D721Med (cell line): ENCODE data around the gene AUTS2.

Experiments
- DNase-seq: peaks from one replicate; pipeline ENCODE4 v3.0.0; 2011; ENCODE audit warnings: low spot score; ENCODE audit not compliant: insufficient read length
- FAIRE-seq: peaks from 2 replicates; lab custom pipeline; 2011; peaks lifted over from hg19 to GRCh38; lab: Jason Lieb, UNC
- CTCF ChIP-seq: IDR thresholded peaks from 2 replicates; pipeline ENCODE4 v1.5.1; 2012; ENCODE audit warnings: mild to moderate bottlenecking, control low read depth; ENCODE audit not compliant: insufficient read depth; ENCODE audit errors: missing control alignments

Gene AUTS2

GRCh38 chr7:69708857-69709256, 110.6 kb downstream of the AUTS2 start:
- FAIRE-seq (no peak), DNase-seq (no peak)
- no peak for TF ChIP-seq CTCF

- DNase-seq (no peak), FAIRE-seq (no peak)
- no peak for TF ChIP-seq CTCF
These were observed 112.6 kb downstream of the AUTS2 start for GRCh38 chr7:69710768-69711438.

GRCh38 chr7:69714886-69715576, 116.8 kb downstream of the AUTS2 start:
- DNase-seq (no peak), FAIRE-seq (no peak)
- TF ChIP-seq CTCF: no peak

DNA sequence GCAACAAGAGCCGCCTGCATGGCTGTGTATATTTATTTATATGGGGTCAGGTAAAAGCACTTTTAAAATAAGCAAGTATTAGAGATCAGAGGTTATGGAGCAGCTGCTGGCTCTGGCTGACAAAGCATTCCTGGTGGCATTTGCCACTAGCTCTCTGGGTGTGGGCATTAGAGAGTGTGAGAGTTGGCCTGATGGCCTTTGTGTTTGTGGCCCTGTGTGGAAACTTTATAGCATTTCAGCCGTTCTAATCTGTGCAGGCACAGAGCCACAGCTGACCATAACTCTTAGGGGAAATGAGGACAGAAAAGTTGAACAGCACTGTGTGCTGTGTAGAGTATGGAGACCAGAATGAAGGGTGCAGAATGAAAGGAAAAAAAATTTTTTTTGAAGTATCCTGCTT, 118.9 kb downstream of the AUTS2 start:
- no peak for TF ChIP-seq CTCF
- FAIRE-seq (no peak), DNase-seq (no peak)

DNA sequence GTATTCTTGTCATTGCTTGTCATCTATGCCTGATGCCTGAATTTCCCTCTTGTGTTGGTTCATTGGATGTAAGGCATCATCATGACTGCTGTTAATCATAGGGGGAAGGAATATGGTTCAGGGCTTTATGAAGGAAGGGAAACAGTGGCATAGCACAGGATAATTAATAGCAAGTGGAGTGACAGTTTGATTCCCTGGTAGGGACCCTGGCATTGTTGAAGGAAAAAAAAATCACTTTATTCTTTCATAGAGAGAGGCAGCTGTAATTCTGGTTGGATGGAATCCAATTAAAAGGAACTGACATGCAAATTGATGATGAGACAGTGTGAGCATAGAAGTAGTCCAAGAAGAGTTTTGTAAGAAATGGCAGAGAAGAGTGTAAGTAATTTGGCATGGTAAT, 121.4 kb downstream of the AUTS2 start:
- TF ChIP-seq CTCF: no peak
- FAIRE-seq: no peak
- no peak for DNase-seq

DNA sequence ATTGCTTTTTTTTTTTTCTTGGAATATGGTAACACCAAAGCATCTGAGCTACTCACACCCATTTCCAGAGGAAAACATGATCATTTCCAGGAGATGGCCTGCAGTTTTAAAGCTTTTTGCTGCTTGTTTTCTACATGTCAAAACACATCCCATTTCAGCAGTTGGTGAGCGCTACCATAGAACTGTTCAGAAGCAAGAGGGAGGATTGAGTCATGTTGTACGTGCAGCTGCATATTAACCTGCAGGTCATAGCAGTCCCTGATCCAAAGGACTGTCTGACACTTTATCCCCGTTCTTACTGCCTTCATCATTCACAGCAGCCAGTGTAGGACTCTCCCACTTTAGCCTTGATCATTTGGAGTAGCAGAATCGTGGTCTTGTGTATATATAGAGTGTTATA, 124.6 kb downstream of the AUTS2 start:
- TF ChIP-seq CTCF: no peak
- DNase-seq (no peak), FAIRE-seq (no peak)

DNA sequence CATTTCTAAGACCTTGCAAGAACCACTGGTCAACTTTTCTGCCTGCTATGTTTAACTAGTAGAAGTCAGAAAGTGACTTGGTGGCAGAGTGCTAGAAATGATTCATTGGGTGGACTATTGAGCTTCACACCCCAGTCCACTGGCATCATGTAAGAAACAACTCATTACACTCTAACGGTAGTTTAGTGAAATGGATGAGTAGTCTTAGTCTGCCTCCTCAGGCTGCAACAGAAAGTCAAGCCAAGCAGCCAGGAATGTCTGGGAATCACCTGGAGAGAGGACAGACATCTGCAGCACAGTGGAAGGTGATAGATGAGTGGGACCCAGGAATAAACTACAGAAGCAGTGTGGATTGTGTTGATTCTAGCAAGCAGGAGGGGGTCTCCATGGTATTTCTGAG, 125.4 kb downstream of the AUTS2 start:
- DNase-seq (no peak), FAIRE-seq (no peak)
- TF ChIP-seq CTCF: no peak
